ENCODE measurements around the gene RFX7. TPM values are rescaled to one million over a fixed set of nuclear protein-coding genes. Genes with fewer than 3 reads are reported as not detected.

RFX7 gene
- total and polyA plus RNA-seq, 2 of the 4 experiments (the other 2 are of a cell fraction), result 4.1 to 10.6 TPM

- Histone ChIP-seq H3K9ac (ENCODE audit: low read depth, low read length) (no peak overlapping the region), H3K9me1 (ENCODE audit: insufficient read depth, low read length) (0 out of 2 replicates have a peak, but pooled peaks cover 2% of the 10 kb centered on the region), H2AFZ (replicated peaks; ENCODE audit: low read length, poor library complexity) (no peak overlapping the region), H2BK20ac (ENCODE audit: low read depth, low read length) (peak overlapping the region; percentile 10; the same call in 1 of the 2 replicates), H3K14ac (replicated peaks; ENCODE audit: low read depth, low read length) (no peak overlapping the region), H3K9me3 (ENCODE audit: control insufficient read depth, insufficient read depth, low read length) (no peaks in the 10 kb centered on the region), H3K4me3 (ENCODE audit: insufficient read depth, low read depth, low read length) (no peak overlapping the region), H3K36me3 (ENCODE audit: control insufficient read depth, insufficient read depth, low read length) (peaks cover 4% of the 10 kb centered on the region; the same call in 1 of the 2 replicates), H2BK5ac (ENCODE audit: low read depth, low read length, poor library complexity, severe bottlenecking) (no peak overlapping the region), H3K18ac (ENCODE audit: low read depth, low read length) (no peak overlapping the region), H4K8ac (ENCODE audit: low read depth in 2 of 2, low read length in 2 of 2) (no peak overlapping the region), H4K20me1 (ENCODE audit: insufficient read depth, low read length) (peaks cover 16% of the 10 kb centered on the region; the same call in 1 of the 2 replicates), H3K79me1 (ENCODE audit: low read depth in 1 of 2, low read length in 2 of 2) (peaks cover 20 to 45% of the 10 kb centered on the region in 2 experiments), H4K91ac (ENCODE audit: insufficient read depth, low read depth, low read length) (no peak overlapping the region), H3K4ac (ENCODE audit: low read depth, low read length) (no peak overlapping the region), H2BK15ac (ENCODE audit: low read depth, low read length) (no peak overlapping the region), H3K23ac (ENCODE audit: low read depth, low read length) (no peak overlapping the region), H2AK5ac (ENCODE audit: low read depth, low read length) (no peak overlapping the region), H2BK120ac (ENCODE audit: low read depth, low read length) (no peak overlapping the region), H3K4me2 (ENCODE audit: low read depth, low read length) (no peak overlapping the region), H2AK9ac (replicated peaks; ENCODE audit: low read depth, low read length, poor library complexity) (no peak overlapping the region), H3K27me3 (ENCODE audit: control insufficient read depth, insufficient read depth, low read length) (no peaks in the 10 kb centered on the region), H3K56ac (ENCODE audit: extremely low read depth, insufficient read depth, low read length) (no peak overlapping the region), H3K27ac (ENCODE audit: insufficient read depth, low read length) (no peak overlapping the region), H3K4me1 (ENCODE audit: control insufficient read depth, insufficient read depth, low read length) (no peaks in the 10 kb centered on the region), H4K5ac (ENCODE audit: low read depth, low read length) (no peak overlapping the region)
- intact Hi-C loops (cut with micrococcal nuclease), result no loop called here
- DNase-seq, result no peak
- WGBS, 2 experiments (ENCODE audit: extremely low coverage in 2 of 2, insufficient read length in 1 of 2), result 100% methylated on average over 2 of the region's 4 CpGs; no CpG with 5 or more reads in 1 of the 2 experiments
- ChIA-PET POLR2A (ENCODE audit: unreplicated experiment) (no interaction called here), CTCF (interaction anchor here (0.6 kb wide), 1 partner anchor 12 kb away, joined by 6 read pairs; no protein-coding TSS in a partner anchor)
- dilution Hi-C loops (cut with HindIII; ENCODE audit: low sequenced_read_pairs, unreplicated experiment), result no loop called here
- BruUV-seq (replicated peaks), result no TSS peak
- no peak for TF ChIP-seq ELK1 (IDR thresholded peaks at IDR 0.05; ENCODE audit: borderline replicate concordance, low read depth, low read length)
- no peak for TF ChIP-seq MAFK (IDR thresholded peaks at IDR 0.05; ENCODE audit: low read depth, low read length)
- TF ChIP-seq NFE2L2 (IDR thresholded peaks at IDR 0.05; ENCODE audit: low read depth, low read length), result no peak
- TF ChIP-seq FOS (IDR thresholded peaks at IDR 0.05; ENCODE audit: low read depth, low read length), result no peak
- TF ChIP-seq POLR2A (IDR thresholded peaks at IDR 0.05; ENCODE audit: low read depth, low read length), result no peak
- TF ChIP-seq MAZ (IDR thresholded peaks at IDR 0.05; ENCODE audit: borderline replicate concordance, low read depth, low read length), result no peak
- no peak for TF ChIP-seq RFX5 (IDR thresholded peaks at IDR 0.05; ENCODE audit: low read depth, low read length)
- no peak for TF ChIP-seq RAD21 (IDR thresholded peaks at IDR 0.05; ENCODE audit: low read length)
- no peak for TF ChIP-seq CHD1 (IDR thresholded peaks at IDR 0.05; ENCODE audit: low read depth, low read length)
- no peak for TF ChIP-seq CEBPB (IDR thresholded peaks at IDR 0.05; ENCODE audit: low read depth, low read length)
- no peak for TF ChIP-seq MXI1 (IDR thresholded peaks at IDR 0.05; ENCODE audit: borderline replicate concordance, low read depth, low read length)
- no peak for TF ChIP-seq SMC3 (IDR thresholded peaks at IDR 0.05; ENCODE audit: low read depth, low read length)
- no peak for TF ChIP-seq RCOR1 (IDR thresholded peaks at IDR 0.05; ENCODE audit: insufficient replicate concordance, low read length)
- TF ChIP-seq BHLHE40 (IDR thresholded peaks at IDR 0.05; ENCODE audit: low read depth, low read length), result no peak
- no peak for TF ChIP-seq CTCF (conservative IDR thresholded peaks at IDR 0.05; ENCODE audit: low read depth, low read length)
- TF ChIP-seq USF2 (IDR thresholded peaks at IDR 0.05; ENCODE audit: low read depth, low read length), result no peak
- in situ Hi-C loops (cut with MboI; ENCODE audit: low sequenced_read_pairs), result no loop called here
- no peak for ATAC-seq (ENCODE audit: low read depth)
Measured at GRCh38 chr15:56176996-56177395, 66.7 kb downstream of the RFX7 start.
